Smooth muscle cell (in vitro differentiated cells): ENCODE data around the gene TMEM82. TPM values are rescaled to one million over a fixed set of nuclear protein-coding genes. Genes with fewer than 3 reads are reported as not detected.
A peak's percentile ranks its signal among the peaks of the same experiment; 100 is the strongest.

Source experiments
- DNase-seq: peaks from one replicate; lab custom pipeline; 2025; ENCODE audit not compliant: unreplicated experiment; lab: John Stamatoyannopoulos, UW
- H2AFZ ChIP-seq: fragments of 200-600 bp; sonication (generic); 2 replicates; pipeline ENCODE4 v1.6.0; 2016; ENCODE audit warnings: antibody characterized with exemption, low read depth, mild to moderate bottlenecking
- H3F3A ChIP-seq: fragments of 200-600 bp; sonication (generic); 2 replicates; pipeline ENCODE4 v1.6.0; 2017; ENCODE audit warnings: antibody characterized with exemption, low read depth
- H3K27ac ChIP-seq: fragments of 200-600 bp; sonication (generic); 2 replicates; pipeline ENCODE4 v1.5.1; 2016; ENCODE audit warnings: low read depth, mild to moderate bottlenecking
- H3K27me3 ChIP-seq: fragments of 200-600 bp; sonication (generic); 2 replicates; pipeline ENCODE4 v1.6.1; 2016; ENCODE audit warnings: low read depth, mild to moderate bottlenecking
- H3K36me3 ChIP-seq: fragments of 200-600 bp; sonication (generic); 2 replicates; pipeline ENCODE4 v1.5.1; 2016; ENCODE audit warnings: low read depth
- H3K4me1 ChIP-seq: fragments of 200-600 bp; sonication (generic); 2 replicates; pipeline ENCODE4 v1.5.1; 2016; ENCODE audit warnings: low read depth
- H3K4me2 ChIP-seq: fragments of 200-600 bp; sonication (generic); 2 replicates; pipeline ENCODE4 v1.6.0; 2016; ENCODE audit warnings: mild to moderate bottlenecking
- H3K4me3 ChIP-seq: fragments of 200-600 bp; sonication (generic); 2 replicates; pipeline ENCODE4 v1.5.1; 2016; ENCODE audit warnings: mild to moderate bottlenecking
- H3K79me2 ChIP-seq: fragments of 200-600 bp; sonication (generic); 2 replicates; pipeline ENCODE4 v1.6.0; 2016; ENCODE audit warnings: low read depth, mild to moderate bottlenecking
- H3K9ac ChIP-seq: fragments of 200-600 bp; sonication (generic); 2 replicates; pipeline ENCODE4 v1.6.0; 2016; ENCODE audit warnings: low read depth
- H3K9me3 ChIP-seq: fragments of 200-600 bp; sonication (generic); replicated peaks from 2 replicates; pipeline ENCODE4 v1.5.1; 2016; ENCODE audit warnings: low read depth
- H4K20me1 ChIP-seq: fragments of 200-600 bp; sonication (generic); 2 replicates; pipeline ENCODE4 v1.6.0; 2016; ENCODE audit warnings: low read depth
- CTCF ChIP-seq: fragments of 200-600 bp; sonication (generic); IDR thresholded peaks from 2 replicates; pipeline ENCODE4 v1.5.1; 2017; ENCODE audit warnings: borderline replicate concordance, mild to moderate bottlenecking, antibody characterized with exemption; ENCODE audit not compliant: insufficient read depth, poor library complexity, severe bottlenecking
- WGBS: methylation state at CpG from one replicate; pipeline ENCODE4 v1.1.7; 2016; ENCODE audit warnings: low lambda C conversion rate; 5-methylcytosine and 5-hydroxymethylcytosine counted together
- polyA plus RNA-seq: library from polyadenylated mRNA; unstranded; fragments of >200 nt; fragmentation: Nextera tagmentation; extraction: Ambion mirVana; gene quantifications from 2 replicates; pipeline ENCODE4 v1.2.1, GENCODE V29; 2016
- total RNA-seq: library from RNA; depleted of rRNA; stranded (reverse); fragments of >200 nt; gene quantifications from 2 replicates; pipeline ENCODE4 v1.2.3, GENCODE V29; 2014

The TMEM82 gene
- total and polyA plus RNA-seq, 2 experiments from 2014 or later, result not detected

GRCh38 chr1:15703562-15703961 is 38.7 kb upstream of the TMEM82 start:
- Histone ChIP-seq H3K9me3 (no peaks in the 10 kb centered on the region), H3K36me3 (no peaks in the 10 kb centered on the region), H3K27me3 (no peaks in the 10 kb centered on the region), H3F3A (peaks cover 27% of the 10 kb centered on the region), H2AFZ (no peak overlapping the region), H4K20me1 (peaks cover 80% of the 10 kb centered on the region), H3K27ac (peak overlapping the region; percentile 94), H3K9ac (peak overlapping the region; percentile 77), H3K79me2 (peaks cover 81% of the 10 kb centered on the region), H3K4me3 (no peak overlapping the region), H3K4me2 (peak overlapping the region; percentile 73), H3K4me1 (peaks cover 5% of the 10 kb centered on the region)
- WGBS, result 5% methylated on average over 9 of the region's 9 CpGs
- peak; percentile 35 for DNase-seq
- no peak for TF ChIP-seq CTCF

DNA sequence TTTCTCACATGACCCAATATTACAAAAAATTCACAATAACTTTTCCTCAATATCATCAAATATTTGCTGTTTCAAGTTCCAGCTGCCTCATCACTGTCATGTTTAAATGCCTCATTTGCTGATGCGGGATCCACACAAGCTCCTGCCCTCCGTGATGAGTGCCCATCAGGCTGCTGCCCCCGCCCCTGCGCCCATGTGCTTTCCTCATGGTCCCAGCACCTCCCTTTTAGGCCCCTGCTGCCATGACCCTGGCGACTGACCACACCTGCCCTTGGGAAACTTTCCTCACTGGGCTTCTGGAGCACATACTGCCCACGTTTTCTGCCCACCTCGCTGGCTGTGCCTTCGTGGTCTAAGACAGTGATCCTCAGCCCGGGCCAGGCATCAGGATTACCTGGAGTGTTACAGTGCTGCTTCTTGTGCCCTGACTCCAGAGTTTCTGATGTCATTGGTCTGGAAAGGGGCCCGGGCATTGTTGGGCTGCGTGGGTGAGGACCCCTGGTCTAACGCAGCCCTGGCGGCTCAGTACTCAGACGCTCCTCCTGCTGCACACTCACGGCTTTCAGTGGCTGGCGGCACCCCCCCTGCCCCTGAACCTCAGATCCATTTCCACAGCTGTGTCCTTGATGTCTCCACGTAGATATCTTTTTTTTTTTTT is 37.6 kb upstream of the TMEM82 start:
- no peak for TF ChIP-seq CTCF
- Histone ChIP-seq H3F3A (peaks cover 27% of the 10 kb centered on the region), H3K79me2 (peaks cover 81% of the 10 kb centered on the region), H3K4me1 (peaks cover 5% of the 10 kb centered on the region), H3K9ac (peak overlapping the region; percentile 77), H3K36me3 (no peaks in the 10 kb centered on the region), H3K27me3 (no peaks in the 10 kb centered on the region), H3K4me2 (peak overlapping the region; percentile 69), H4K20me1 (peaks cover 80% of the 10 kb centered on the region), H3K4me3 (no peak overlapping the region), H3K9me3 (no peaks in the 10 kb centered on the region), H3K27ac (peak overlapping the region; percentile 94), H2AFZ (no peak overlapping the region)
- WGBS, result 87% methylated on average over 17 of the region's 17 CpGs
- no peak for DNase-seq

DNA sequence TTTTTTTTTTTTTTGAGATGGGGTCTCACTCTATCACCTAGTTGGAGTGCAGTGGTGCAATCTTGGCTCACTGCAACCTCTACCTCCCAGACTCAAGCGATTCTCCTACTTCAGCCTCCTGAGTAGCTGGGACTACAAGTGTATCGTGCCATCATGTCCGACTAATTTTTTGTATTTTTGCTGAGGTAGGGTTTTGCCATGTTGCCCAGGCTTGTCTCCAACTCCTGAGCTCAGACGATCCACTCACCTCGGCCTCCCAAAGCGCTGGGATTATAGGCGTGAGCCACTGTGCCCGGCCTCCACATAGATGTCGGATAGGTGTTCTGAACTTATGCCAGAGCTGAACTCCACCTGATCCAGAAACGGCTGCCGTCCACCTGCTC is 37.1 kb upstream of the TMEM82 start:
- peak overlapping the region; percentile 94 for H3K27ac ChIP-seq
- no peaks in the 10 kb centered on the region for H3K27me3 ChIP-seq
- peaks cover 27% of the 10 kb centered on the region for H3F3A ChIP-seq
- peaks cover 80% of the 10 kb centered on the region for H4K20me1 ChIP-seq
- H2AFZ ChIP-seq, result no peak overlapping the region
- H3K4me2 ChIP-seq, result no peak overlapping the region
- DNase-seq, result no peak
- H3K9ac ChIP-seq, result no peak overlapping the region
- no peaks in the 10 kb centered on the region for H3K9me3 ChIP-seq
- no peak overlapping the region for H3K4me3 ChIP-seq
- no peaks in the 10 kb centered on the region for H3K36me3 ChIP-seq
- WGBS, result 98% methylated on average over 11 of the region's 11 CpGs
- H3K4me1 ChIP-seq, result peaks cover 5% of the 10 kb centered on the region
- no peak for TF ChIP-seq CTCF
- peaks cover 80% of the 10 kb centered on the region for H3K79me2 ChIP-seq

DNA sequence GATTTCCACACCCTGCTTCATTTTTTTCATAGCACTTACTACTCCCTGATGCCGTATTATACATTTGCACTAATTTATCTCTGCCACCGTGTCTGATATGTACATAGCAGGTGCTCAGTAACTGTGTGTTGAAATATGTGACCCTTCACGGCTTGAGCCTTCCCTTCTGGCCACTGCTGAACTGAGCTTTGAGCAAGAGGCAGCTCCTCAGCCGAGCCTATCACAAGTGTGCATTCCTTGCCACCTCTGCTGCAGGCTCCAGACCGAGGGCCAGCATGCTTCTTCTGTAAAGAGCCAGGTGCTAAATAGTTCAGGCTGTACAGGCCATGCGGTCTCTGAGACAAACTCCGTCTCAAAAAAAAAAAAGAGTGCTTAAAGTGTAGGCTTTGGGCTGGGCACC is 35.5 kb upstream of the TMEM82 start:
- Histone ChIP-seq H3K9ac (no peak overlapping the region), H3K27me3 (no peaks in the 10 kb centered on the region), H3K9me3 (no peaks in the 10 kb centered on the region), H3F3A (peaks cover 26% of the 10 kb centered on the region), H3K4me1 (peaks cover 5% of the 10 kb centered on the region), H3K79me2 (peaks cover 80% of the 10 kb centered on the region), H2AFZ (no peak overlapping the region), H4K20me1 (peaks cover 79% of the 10 kb centered on the region), H3K36me3 (no peaks in the 10 kb centered on the region), H3K27ac (no peak overlapping the region), H3K4me2 (no peak overlapping the region), H3K4me3 (no peak overlapping the region)
- no peak for TF ChIP-seq CTCF
- DNase-seq, result no peak
- 91% methylated on average over 7 of the region's 7 CpGs for WGBS
